GM19467 (cell line): ENCODE measurements around the gene EXOC6B.
"Not testable (repeated sequence)": the region's sequence is repeated elsewhere in the genome, so short reads cannot be mapped to it uniquely, and the experiment has no call there.

Experiments
- ATAC-seq: cut with Tn5 transposase; IDR thresholded peaks from one replicate; pipeline ENCODE4 v1.9.1; 2021; ENCODE audit warnings: mild to moderate bottlenecking, moderate library complexity; ENCODE audit not compliant: unreplicated experiment

The EXOC6B gene

DNA sequence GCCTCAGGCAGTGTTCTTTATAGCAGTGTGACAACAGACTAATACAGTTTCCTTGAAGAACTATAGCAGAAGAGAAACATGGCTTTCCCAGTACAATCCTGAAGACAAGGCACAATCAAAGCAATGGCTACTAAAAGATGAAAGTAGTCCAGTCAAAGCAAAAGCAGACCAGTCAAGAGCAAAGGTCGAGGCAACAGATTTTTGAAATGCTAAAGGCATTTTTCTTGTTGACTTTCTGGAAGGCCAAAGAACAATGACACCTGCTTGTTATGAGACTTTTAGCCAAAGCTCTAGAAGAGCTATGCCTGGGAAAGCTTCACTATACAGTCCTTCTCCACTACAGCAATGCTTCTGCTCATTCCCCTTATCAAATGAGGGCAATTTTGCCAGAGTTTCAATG lies 269.9 kb downstream of the EXOC6B start:
- ATAC-seq = no peak

- not testable (repeated sequence) for ATAC-seq
These were observed 270.5 kb downstream of the EXOC6B start for GRCh38 chr2:72555363-72555762.

- not testable (repeated sequence) for ATAC-seq
These were observed 270.9 kb downstream of the EXOC6B start for GRCh38 chr2:72554910-72555309.

- no peak for ATAC-seq
These were observed 271.5 kb downstream of the EXOC6B start for GRCh38 chr2:72554381-72554780.

GRCh38 chr2:72548081-72548764 lies 277.6 kb downstream of the EXOC6B start:
- ATAC-seq = no peak

GRCh38 chr2:72545790-72546189 lies 280.0 kb downstream of the EXOC6B start:
- ATAC-seq = no peak

- ATAC-seq = no peak
These were observed 281.3 kb downstream of the EXOC6B start for GRCh38 chr2:72544554-72544953.

DNA sequence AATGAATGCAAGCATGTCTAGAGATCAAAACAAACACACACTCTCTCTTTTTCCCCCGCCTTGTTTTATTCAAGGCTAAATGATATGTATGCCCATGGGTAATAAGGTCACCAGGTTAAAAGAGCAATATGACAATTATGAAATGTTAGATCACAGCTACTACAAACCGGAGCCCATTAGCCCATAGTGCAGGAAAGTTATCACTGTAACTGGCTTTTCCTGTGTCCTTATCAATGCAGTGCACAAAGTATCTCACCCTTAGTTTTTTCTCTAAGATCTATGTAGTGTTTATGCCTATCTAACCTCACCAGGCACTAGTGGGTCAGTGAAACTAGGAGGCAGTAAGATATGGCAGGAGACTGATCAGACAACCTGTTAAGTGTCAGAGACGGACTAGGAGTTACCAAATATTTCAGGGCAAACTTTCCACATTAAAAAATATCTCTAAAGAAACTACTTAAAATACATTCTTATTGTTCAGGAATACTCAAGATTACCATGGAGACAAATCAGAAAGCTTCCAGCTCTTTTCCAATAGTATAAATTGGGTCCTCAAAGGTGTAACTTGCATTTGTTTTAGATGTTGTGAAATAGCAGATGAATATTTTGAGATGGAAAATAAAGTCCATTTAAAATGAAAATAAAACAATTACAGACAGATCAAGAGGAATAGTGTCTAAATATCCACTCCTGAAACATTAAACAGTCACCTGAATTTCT lies 282.2 kb downstream of the EXOC6B start:
- no peak for ATAC-seq

DNA sequence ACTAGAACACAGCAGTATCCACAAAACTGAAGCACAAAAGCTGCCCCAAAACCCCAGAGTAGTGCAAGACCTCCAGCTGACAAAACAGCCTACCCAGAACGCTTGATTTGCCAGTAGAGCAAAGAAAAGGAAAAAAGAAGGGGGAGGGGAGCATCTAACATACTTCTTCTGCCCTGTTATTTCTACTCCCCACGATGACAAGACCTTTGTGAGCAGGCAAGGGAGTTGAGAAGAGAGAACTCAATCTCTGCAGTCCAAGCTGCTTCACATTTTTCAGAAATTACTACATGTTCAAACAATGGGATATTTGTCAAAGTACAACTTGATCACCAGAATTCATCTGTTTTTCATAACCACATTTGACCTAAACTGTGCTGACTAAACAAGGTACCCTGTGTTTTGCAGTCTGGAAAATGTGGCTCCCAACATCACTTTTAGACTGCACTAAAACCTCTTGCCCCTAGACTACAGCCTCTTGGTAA lies 286.7 kb downstream of the EXOC6B start:
- no peak for ATAC-seq

DNA sequence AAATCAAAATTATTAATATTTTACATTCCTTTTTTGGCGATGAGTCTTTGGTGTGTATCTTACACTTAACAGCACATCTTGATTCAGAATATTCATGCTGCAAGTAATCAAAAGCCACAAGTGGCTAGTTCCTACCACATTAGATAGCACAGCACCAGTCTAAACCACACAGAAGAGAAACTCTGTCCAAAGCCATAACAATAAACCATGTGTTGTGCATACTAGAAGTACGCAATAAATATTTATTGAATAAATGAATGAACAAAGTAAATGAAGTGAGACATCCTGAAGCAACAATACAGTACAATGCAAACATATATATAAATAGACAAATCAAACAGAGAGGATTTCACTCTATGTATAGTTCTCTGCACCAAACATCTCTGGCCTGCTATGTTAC lies 287.3 kb downstream of the EXOC6B start:
- ATAC-seq = no peak

GRCh38 chr2:72535586-72535985 lies 290.2 kb downstream of the EXOC6B start:
- not testable (repeated sequence) for ATAC-seq

DNA sequence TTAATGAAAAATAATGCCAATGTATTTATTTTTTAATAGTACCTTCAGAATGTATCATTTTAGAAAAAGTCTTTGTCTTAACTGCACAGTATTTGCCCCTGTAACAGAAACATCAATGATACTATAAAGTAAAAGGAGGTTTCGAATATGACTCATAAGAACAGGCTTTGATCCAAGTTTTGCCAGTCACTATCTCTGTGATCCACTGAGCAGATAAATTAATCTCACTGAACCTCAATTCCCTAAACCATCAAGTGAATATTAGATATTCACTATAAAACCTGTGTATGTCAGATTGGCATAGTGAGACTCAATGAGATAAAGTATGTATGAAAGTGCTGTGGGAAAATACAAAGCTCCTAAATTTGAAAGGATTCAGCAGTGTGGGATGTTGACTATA lies 292.1 kb downstream of the EXOC6B start:
- no peak for ATAC-seq

GRCh38 chr2:72527424-72527823 lies 298.4 kb downstream of the EXOC6B start:
- ATAC-seq = no peak

- no peak for ATAC-seq
These were observed 299.2 kb downstream of the EXOC6B start for GRCh38 chr2:72526623-72527022.

DNA sequence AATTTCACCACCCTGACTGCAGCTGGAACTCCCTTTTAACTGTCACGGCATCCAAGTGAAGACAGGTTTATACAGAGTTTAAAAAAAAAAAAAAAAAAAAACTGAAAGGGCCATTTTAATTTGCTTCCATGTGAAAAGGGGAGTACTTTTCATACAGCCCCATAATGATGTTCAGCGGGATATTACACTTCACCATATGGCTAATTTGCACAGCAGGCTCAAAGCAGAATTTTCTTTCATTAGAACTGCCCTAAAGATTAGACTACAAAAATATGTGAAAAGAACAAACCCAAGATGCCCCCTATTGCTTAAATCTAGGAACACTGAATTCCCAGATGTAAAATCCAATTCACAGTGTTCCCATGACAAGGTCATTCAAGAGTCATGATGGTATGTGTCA lies 301.8 kb downstream of the EXOC6B start:
- no peak for ATAC-seq

- no peak for ATAC-seq
These were observed 310.1 kb downstream of the EXOC6B start for GRCh38 chr2:72515696-72516095.

GRCh38 chr2:72513011-72513410 lies 312.8 kb downstream of the EXOC6B start:
- ATAC-seq = no peak

DNA sequence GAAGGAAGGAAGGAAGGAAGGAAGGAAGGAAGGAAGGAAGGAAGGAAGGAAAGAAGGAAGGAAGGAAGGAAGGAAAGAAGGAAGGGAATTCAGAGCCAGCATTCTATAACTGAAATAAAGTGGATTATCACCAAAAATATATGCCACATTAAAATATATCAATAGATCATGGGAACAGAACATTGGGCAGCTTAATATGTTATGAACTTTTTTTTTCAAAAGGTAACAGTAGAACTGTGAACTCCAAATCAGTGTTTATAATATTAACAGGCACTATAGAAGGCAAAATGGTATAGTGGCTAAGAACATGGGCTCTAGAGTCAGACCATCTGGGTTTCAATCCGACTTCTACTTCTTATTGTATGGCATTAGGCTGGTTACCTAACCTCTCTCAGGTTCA lies 313.5 kb downstream of the EXOC6B start:
- no peak for ATAC-seq

GRCh38 chr2:72511906-72512305 lies 313.9 kb downstream of the EXOC6B start:
- no peak for ATAC-seq

- no peak for ATAC-seq
These were observed 328.1 kb downstream of the EXOC6B start for GRCh38 chr2:72497763-72498162.

- no peak for ATAC-seq
These were observed 329.4 kb downstream of the EXOC6B start for GRCh38 chr2:72496479-72496878.

DNA sequence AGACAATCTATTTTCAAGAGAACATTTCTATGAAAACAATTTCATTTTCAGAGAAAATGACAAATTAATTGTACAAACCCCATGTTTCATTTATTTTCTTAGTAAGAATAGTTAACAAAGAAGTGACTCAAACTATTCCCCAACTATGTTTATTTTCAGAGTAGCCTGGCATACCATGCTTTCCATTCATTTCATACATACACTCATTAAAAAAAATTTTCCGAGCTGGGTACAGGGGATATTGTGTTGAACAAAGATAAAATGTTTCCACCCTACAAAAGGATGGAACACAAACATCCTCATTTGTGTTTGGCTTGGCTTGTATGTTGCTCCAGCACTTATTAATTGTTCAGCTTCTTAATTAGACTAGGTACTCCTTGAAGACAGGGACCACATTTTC lies 331.4 kb downstream of the EXOC6B start:
- no peak for ATAC-seq
